HG02852 (cell line): ENCODE measurements around the gene ATP13A3.

Experiments used
- ATAC-seq: cut with Tn5 transposase; IDR thresholded peaks from one replicate; pipeline ENCODE4 v1.9.1; 2021; ENCODE audit warnings: mild to moderate bottlenecking, moderate library complexity; ENCODE audit not compliant: unreplicated experiment

The ATP13A3 gene

DNA sequence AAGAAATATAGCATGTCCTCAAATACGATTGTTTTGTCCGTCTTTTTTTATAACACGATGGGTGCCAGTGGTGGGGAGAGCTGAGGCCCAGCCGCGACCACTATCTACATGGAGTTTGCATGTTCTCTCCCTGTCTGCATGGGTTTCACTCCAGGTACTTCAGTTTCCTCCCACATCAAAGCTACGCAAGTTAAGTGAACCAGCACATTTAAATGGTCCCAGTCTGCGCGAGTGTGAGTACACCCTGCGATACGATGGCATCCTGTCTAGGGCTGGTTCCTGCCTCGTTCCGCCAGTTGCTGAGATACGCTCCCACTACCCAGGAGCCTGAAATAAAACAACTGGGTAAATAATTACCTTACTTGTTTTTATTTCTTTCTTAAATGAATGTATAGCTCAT is 40.6 kb downstream of the ATP13A3 start:
- no peak for ATAC-seq

- ATAC-seq: no peak
Measured at GRCh38 chr3:194443901-194444300, 42.9 kb downstream of the ATP13A3 start.

DNA sequence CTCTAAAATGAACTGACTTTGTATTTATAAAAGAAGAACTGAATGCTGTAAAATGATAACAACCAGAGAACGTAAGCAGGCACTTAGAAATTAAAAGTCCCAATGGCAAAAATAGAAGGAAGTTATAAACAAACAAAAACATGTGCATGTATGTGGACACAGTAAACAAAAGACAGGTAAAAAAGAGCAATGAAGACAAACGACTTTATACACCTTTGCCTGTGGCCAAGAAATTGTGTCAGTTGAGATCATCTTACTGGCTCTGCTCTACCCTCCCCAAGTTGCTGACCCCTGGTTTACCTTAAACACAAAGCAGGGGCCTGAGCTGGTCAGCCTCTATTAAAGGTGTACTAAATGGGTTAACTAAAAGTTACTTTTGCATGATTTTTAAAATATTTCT is 46.0 kb downstream of the ATP13A3 start:
- no peak for ATAC-seq

DNA sequence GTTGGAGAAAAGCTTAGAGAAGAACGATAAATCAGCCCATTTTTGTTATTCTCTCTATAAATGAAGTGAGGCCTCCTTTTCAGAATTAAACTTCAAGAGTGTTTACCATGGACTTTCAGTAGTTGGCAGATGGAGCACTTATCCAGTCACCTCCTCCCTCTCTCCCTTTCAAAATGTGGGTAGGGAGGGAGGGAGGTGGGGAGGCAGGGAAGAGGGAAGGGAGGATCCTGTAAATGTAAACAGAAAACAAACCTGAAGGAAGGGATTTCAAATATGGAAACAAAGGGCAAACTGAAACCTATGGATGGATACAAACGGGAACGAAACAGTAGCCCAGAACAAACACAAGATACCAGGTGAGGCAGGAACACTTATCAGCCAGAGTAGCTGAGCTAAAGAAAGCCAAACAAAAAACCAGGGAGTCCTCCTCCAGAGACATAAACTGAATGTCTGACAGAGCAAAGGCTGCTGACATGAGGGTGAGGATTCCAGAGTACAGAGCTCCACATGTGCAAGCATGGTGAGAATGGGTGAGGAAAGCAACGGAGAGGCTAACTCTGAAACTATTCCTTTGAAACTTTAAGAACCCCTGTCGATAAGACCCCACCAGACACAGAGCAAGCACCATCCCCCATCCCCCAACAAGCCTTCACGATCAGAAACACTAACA is 46.8 kb downstream of the ATP13A3 start:
- ATAC-seq: no peak

- ATAC-seq: no peak
Measured at GRCh38 chr3:194434503-194434902, 52.3 kb downstream of the ATP13A3 start.

DNA sequence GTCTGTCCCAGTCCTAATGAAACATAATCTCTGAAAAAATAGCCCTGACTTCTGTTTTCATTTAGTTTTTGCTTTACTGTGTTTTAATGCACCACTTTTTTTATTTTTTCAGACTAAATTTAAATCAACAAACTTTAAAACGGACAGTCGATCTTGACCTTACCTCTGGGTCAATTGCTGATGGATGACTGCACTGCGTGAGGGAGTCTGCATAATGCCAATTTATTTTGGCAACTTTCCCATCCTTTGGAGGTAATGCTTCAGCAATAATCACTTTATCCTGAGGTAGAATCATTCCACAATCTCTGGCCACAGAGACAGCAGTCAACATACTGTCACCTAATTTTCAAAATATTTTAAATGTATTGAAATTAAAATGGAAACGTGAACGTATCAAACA is 55.2 kb downstream of the ATP13A3 start:
- no peak for ATAC-seq

DNA sequence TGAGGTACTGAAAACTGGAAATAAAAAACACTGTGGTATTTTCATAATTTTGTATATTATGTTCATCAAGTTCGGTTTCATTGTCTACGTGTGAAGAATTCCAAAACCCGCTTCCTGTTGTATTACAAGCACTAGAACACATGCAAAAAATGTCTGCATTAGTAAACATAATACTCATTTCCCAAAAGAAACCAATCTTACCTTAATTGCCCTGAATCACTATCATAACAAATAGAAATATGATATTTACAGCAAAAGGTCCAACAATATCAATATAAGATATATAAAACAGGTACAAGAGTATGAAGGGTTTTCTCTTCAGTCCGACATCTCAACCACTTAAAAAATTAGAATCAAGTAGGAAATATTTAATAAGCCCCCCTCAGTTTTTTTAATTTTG is 61.4 kb downstream of the ATP13A3 start:
- ATAC-seq: no peak

GRCh38 chr3:194424953-194425352 is 61.8 kb downstream of the ATP13A3 start:
- no peak for ATAC-seq

DNA sequence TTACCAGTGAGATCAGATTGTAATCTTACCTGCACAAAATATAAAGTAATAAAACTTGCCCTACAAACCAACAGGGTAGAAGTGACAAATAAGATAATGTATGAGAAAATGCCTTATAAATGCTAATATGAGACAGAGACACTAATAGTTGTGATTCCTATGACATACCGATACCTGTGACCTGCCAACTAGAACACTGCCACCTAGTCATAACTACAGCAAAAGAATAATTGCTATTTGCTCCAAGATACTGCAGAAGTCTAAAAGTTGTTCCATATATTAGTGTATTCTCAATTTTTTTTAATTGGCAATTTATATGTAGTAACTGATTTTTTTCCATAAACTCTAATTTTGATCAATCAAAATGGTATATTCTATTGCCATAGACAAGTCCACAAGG is 62.4 kb downstream of the ATP13A3 start:
- no peak for ATAC-seq

GRCh38 chr3:194423317-194423716 is 63.5 kb downstream of the ATP13A3 start:
- no peak for ATAC-seq

DNA sequence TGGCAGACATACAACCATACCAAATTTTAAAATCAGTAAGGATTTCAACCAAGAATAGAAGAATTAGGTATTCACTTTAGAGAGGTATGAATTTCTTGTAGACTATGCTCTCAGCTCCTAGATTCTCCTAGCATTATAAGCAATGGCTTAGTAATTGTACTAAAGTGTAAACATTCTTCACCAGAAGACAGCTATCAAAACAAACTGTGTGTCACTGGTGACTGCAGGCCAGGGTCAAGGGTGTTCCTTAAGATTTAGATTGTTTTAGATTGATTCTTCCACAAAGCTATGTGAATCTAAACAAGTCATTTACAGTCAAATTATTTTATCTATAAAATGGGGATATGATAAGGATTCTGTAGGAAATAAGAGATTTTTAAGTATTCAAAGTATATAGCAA is 64.6 kb downstream of the ATP13A3 start:
- no peak for ATAC-seq

DNA sequence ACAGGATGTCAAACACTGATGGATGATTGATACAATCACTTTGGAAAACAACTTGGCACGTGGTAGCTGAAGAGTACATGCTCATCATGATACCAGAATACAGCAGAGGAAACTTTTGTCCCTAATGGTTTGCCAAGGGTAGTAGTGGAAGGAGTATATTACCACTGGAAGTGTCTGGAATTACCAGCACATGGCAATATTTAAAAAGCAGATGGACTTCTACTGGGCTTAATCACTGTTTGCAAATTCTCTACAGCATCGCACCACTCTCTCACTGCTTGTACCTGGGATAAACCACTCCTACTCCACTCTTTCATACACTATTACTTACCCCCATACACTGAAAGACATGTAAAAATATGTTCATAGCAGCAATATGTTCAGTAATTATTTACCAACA is 68.1 kb downstream of the ATP13A3 start:
- no peak for ATAC-seq

GRCh38 chr3:194407423-194407822 is 79.4 kb downstream of the ATP13A3 start:
- no peak for ATAC-seq

- no peak for ATAC-seq
Measured at GRCh38 chr3:194405766-194406165, 81.0 kb downstream of the ATP13A3 start.

GRCh38 chr3:194404365-194405140 is 82.2 kb downstream of the ATP13A3 start:
- no peak for ATAC-seq

DNA sequence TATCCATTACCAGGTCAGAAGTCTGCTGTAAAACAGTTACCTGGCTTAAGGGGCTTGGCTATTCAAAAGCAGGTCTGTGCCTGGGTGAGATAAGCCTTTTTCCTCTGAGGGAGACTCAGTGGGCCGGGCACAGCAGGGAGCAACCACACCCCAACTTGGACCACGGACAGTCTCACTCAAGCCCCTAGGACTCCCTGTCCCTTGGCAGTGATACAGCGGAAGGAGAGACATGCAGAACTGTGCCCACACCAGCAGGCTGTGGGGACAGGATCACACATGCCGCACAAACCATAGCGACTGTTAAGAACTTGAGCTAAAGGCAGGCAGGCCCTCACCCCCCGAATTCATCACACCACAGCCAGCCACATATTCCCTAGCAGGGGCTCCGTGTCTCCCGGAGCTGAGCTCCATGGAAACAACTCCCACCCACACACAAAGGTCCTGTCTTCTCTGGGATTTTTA is 84.9 kb downstream of the ATP13A3 start:
- ATAC-seq: no peak

DNA sequence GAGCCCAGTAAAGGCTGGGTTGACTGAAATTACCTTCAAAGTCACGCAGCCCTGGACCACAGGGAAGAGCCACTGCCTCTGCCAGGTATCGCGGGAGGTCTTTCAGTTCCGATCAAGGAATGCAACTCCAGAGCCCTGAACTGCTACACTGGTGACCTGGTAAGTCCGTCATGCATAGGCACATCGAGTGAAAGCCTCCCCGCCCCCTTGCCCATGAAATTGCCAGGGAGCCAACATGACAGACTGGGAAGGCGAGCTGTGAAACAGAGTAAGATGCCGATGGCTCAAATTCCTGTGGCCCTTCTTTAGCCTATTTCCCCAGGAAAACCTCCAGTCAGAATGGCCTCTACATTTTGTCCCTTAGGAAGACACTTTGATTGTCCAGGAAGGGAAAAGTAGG is 85.5 kb downstream of the ATP13A3 start:
- no peak for ATAC-seq

DNA sequence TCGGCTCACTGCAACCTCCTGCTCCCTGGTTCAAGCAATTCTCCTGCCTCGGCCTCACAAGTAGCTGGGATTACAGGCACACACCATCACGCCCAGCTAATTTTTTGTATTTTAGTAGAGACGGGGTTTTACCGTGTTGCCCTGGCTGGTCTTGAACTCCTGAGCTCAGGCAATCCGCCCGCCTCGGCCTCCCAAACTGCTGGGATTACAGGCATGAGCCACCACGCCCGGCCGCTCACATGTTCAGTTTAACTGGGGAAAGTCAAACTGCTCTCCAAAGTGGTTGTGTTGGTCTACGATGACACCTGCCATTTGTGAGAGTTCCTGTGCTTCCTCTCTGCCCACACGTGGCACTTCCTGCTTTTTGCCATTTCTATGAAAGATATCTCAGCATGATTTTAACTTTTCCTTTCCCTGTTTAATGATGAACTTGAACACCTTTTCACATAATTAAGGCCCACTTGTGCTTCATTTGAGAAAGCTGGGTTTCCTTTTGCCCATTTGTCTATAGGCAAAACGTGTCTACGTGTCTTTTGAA is 86.9 kb downstream of the ATP13A3 start:
- ATAC-seq: no peak

GRCh38 chr3:194399166-194399565 is 87.6 kb downstream of the ATP13A3 start, which contains the start of gene GP5:
Gene GP5 (minus strand): TSS chr3:194399266. CDS start chr3:194398282, 984 bp downstream.
- ATAC-seq: no peak

GRCh38 chr3:194397757-194398312 is 89.0 kb downstream of the ATP13A3 start:
- ATAC-seq: no peak

- no peak for ATAC-seq
Measured at GRCh38 chr3:194396859-194397756, 89.7 kb downstream of the ATP13A3 start.
